B cell (primary cell): ENCODE data around the gene AGAP1. TPM values are rescaled to one million over a fixed set of nuclear protein-coding genes. Genes with fewer than 3 reads are reported as not detected.

Source experiments
- ATAC-seq: fragments of 200-7000 bp; cut with Tn5 transposase; one replicate; pipeline ENCODE4 v1.10.0; 2021; ENCODE audit warnings: low read depth, mild to moderate bottlenecking, moderate number of reproducible peaks, moderate library complexity
- CTCF ChIA-PET: fragments of 350-600 bp; sonication (Branson Sonifier 250); formaldehyde crosslinking; loops from one replicate; lab custom pipeline; 2021; ENCODE audit warnings: antibody characterized with exemption, inconsistent platforms; lab: Charles Lee
- POLR2A ChIA-PET: fragments of 350-600 bp; sonication (Branson Sonifier 250); formaldehyde crosslinking; loops from one replicate; lab custom pipeline; 2021; ENCODE audit warnings: antibody characterized with exemption; lab: Charles Lee
- DNase-seq: peaks from one replicate; pipeline ENCODE4 v3.0.0; 2013
- H2AFZ ChIP-seq: 2 replicates; pipeline ENCODE4 v1.6.1; 2012; ENCODE audit warnings: mild to moderate bottlenecking, low read depth, low read length; ENCODE audit not compliant: insufficient read depth, poor library complexity, severe bottlenecking
- H3K27ac ChIP-seq, 2 donors: 1 replicate in 1 of 2; 2 replicates in 1 of 2; pipeline ENCODE4 v1.5.1; 2012 to 2013; ENCODE audit warnings: low read length in 2 of 2, mild to moderate bottlenecking in 2 of 2, moderate library complexity in 1 of 2
- H3K27me3 ChIP-seq, 4 experiments: fragments of 200-600 bp in 1 of 4; sonication (generic) in 1 of 4; replicated peaks in 1 of 4; 1 replicate in 2 of 4; 2 replicates in 2 of 4; pipeline versions ENCODE4 v1.6.1 to v1.7.0; 2013 to 2016; ENCODE audit warnings: low read length in 3 of 4, mild to moderate bottlenecking in 2 of 4, mixed read lengths in 1 of 4, moderate library complexity in 1 of 4; ENCODE audit not compliant: insufficient read depth in 4 of 4, control insufficient read depth in 3 of 4; ENCODE audit errors: control extremely low read depth in 1 of 4
- H3K36me3 ChIP-seq, 2 experiments: replicated peaks in 1 of 2; 1 replicate in 1 of 2; 2 replicates in 1 of 2; pipeline versions ENCODE4 v1.6.1 to v1.7.1; 2013; ENCODE audit warnings: low read length in 1 of 2; ENCODE audit not compliant: insufficient read depth in 2 of 2, control insufficient read depth in 1 of 2; ENCODE audit errors: control extremely low read depth in 1 of 2, extremely low read depth in 1 of 2
- H3K4me1 ChIP-seq, 2 donors: fragments of 200-600 bp in 1 of 2; sonication (generic) in 1 of 2; 1 replicate in 1 of 2; 2 replicates in 1 of 2; pipeline versions ENCODE4 v1.5.1 to v1.6.1; 2013 to 2017; ENCODE audit warnings: low read length in 2 of 2; ENCODE audit not compliant: control insufficient read depth in 2 of 2, insufficient read depth in 2 of 2
- H3K4me2 ChIP-seq: replicated peaks from 2 replicates; pipeline ENCODE3; 2012; ENCODE audit warnings: mild to moderate bottlenecking, low read depth, low read length; ENCODE audit not compliant: poor library complexity, severe bottlenecking
- H3K4me3 ChIP-seq, 5 experiments: fragments of 200-600 bp in 1 of 5; sonication (generic) in 1 of 5; 1 replicate in 3 of 5; 2 replicates in 2 of 5; pipeline versions ENCODE4 v1.5.1 to v1.7.0; 2011 to 2016; ENCODE audit warnings: low read length in 4 of 5, mild to moderate bottlenecking in 4 of 5, low read depth in 2 of 5, control low read depth in 1 of 5, moderate library complexity in 1 of 5; ENCODE audit not compliant: insufficient read depth in 1 of 5; ENCODE audit errors: control extremely low read depth in 1 of 5, extremely low read depth in 1 of 5
- H3K79me2 ChIP-seq: fragments of 200-600 bp; sonication (generic); one replicate; pipeline ENCODE4 v1.6.0; 2016; ENCODE audit warnings: low read length; ENCODE audit not compliant: control insufficient read depth, insufficient read depth
- H3K9ac ChIP-seq: fragments of 200-600 bp; sonication (generic); 2 replicates; pipeline ENCODE4 v1.6.1; 2017; ENCODE audit warnings: mild to moderate bottlenecking, low read length, moderate library complexity
- H3K9me3 ChIP-seq, 3 donors: one replicate each; pipeline versions ENCODE4 v1.6.1 to v1.7.1; 2013; ENCODE audit warnings: low read length in 2 of 3; ENCODE audit not compliant: control insufficient read depth in 2 of 3, insufficient read depth in 1 of 3; ENCODE audit errors: control extremely low read depth in 1 of 3
- H4K20me1 ChIP-seq: 2 replicates; pipeline ENCODE4 v1.6.0; 2012; ENCODE audit warnings: mild to moderate bottlenecking, low read length; ENCODE audit not compliant: insufficient read depth, control insufficient read depth, poor library complexity, severe bottlenecking
- H3K27ac Mint-ChIP-seq: one replicate; pipeline ENCODE4 v1.8.0; 2021; ENCODE audit warnings: mixed read lengths
- H3K27me3 Mint-ChIP-seq: one replicate; pipeline ENCODE4 v1.8.0; 2021; ENCODE audit warnings: mixed read lengths
- H3K4me1 Mint-ChIP-seq: one replicate; pipeline ENCODE4 v1.8.0; 2021; ENCODE audit warnings: mixed read lengths
- H3K4me3 Mint-ChIP-seq: one replicate; pipeline ENCODE4 v1.8.0; 2021; ENCODE audit warnings: mixed read lengths
- H3K9me3 Mint-ChIP-seq: one replicate; pipeline ENCODE4 v1.8.0; 2022; ENCODE audit warnings: mixed read lengths; ENCODE audit not compliant: insufficient read depth
- CTCF ChIP-seq: fragments of 200-600 bp; IDR thresholded peaks from one replicate; pipeline ENCODE4 v1.8.0; 2022; ENCODE audit warnings: antibody characterized with exemption, mild to moderate bottlenecking
- EZH2 ChIP-seq: IDR thresholded peaks from 2 replicates; pipeline ENCODE4 v1.6.1; 2012; ENCODE audit warnings: borderline replicate concordance, low read depth, mild to moderate bottlenecking, moderate library complexity, low read length; ENCODE audit not compliant: insufficient read depth, poor library complexity, severe bottlenecking
- WGBS: methylation state at CpG from one replicate; pipeline ENCODE4 v1.1.5; 2013; ENCODE audit warnings: missing lambda C conversion rate; ENCODE audit not compliant: insufficient coverage; 5-methylcytosine and 5-hydroxymethylcytosine counted together
- intact Hi-C: fragments of 100-400 bp; cut with micrococcal nuclease; formaldehyde crosslinking; loops from one replicate; pipeline ENCODE4 v1.10.0; 2022
- polyA plus RNA-seq: library from polyadenylated mRNA; depleted of rRNA; stranded (reverse); fragments of >200 nt; gene quantifications from 2 replicates; pipeline ENCODE4 v1.2.3, GENCODE V29; 2012
- total RNA-seq, 2 donors: library from RNA; stranded (reverse); fragments of 120-200 nt in 1 of 2; gene quantifications; 1 replicate in 1 of 2; 2 replicates in 1 of 2; pipeline versions ENCODE4 v1.2.3 to v1.2.4, GENCODE V29; 2013 to 2022

Gene AGAP1
- total and polyA plus RNA-seq, 2 donors (not counting 1 experiment from before 2014, with no cell fraction given) = 0.01 TPM; not detected in 1

DNA sequence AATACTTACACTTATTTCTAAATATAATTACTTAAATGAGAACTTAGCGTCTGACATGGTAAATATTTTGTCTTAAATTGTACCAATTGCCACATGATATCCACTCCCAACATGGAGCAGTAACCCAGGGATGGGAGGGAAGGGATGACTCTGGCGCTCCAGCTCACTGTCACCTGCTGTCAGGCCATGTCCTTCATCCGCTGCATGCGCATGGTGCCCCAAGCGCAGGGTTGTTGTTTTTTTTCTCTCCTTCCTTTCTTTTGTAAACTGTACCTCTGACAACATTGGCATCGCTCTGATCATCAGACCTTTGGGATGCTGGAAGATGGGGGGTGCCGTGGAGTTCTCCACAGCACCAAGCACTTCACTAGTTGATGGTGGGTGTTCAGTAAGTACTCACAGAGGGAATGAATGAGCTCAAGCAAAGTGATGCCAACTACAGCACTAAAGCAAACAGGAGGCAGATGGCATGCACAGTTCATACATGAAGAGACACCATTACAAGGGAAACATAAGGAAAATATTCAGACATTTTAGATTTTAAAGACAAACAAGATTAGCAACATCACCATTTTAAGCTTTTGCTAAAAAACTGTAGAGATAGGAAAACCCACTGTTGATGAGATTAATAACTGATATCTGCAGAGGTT lies 426.5 kb downstream of the AGAP1 start:
- no peak for ATAC-seq
- WGBS = 100% methylated on average over 3 of the region's 7 CpGs

More for the DNA sequence above, 426.5 kb downstream of the AGAP1 start:
- Histone ChIP-seq H3K4me1 (no peaks in the 10 kb centered on the region), H3K27me3 (no peaks in the 10 kb centered on the region), H3K79me2 (no peaks in the 10 kb centered on the region), H3K9ac (no peak overlapping the region), H3K4me3 (no peak overlapping the region), H3K27ac (no peak overlapping the region), H3K36me3 (no peaks in the 10 kb centered on the region), H2AFZ (no peak overlapping the region), H3K9me3 (peaks cover 0 to 10% (median 3%) of the 10 kb centered on the region in 3 donors), H4K20me1 (no peaks in the 10 kb centered on the region), H3K4me2 (no peak overlapping the region)
- peaks cover 4% of the 10 kb centered on the region for H3K9me3 Mint-ChIP-seq
- H3K4me3 Mint-ChIP-seq = no peak overlapping the region
- CTCF ChIA-PET = no interaction called here
- no peak for TF ChIP-seq EZH2
- TF ChIP-seq CTCF = no peak
- intact Hi-C loops = no loop called here
- H3K4me1 Mint-ChIP-seq = no peaks in the 10 kb centered on the region
- POLR2A ChIA-PET = no interaction called here
- no peak for DNase-seq
- H3K27ac Mint-ChIP-seq = no peak overlapping the region
- H3K27me3 Mint-ChIP-seq = no peaks in the 10 kb centered on the region
